Neural cell (in vitro differentiated cells): ENCODE data around the gene NME3. TPM values are rescaled to one million over a fixed set of nuclear protein-coding genes. Genes with fewer than 3 reads are reported as not detected.

Experiments
- H2AFZ ChIP-seq: fragments of 200-600, 300-800 bp; sonication (generic), shearing (Covaris generic); 2 replicates; pipeline ENCODE4 v1.6.0; 2014; ENCODE audit warnings: low read depth, mild to moderate bottlenecking, antibody characterized with exemption, low read length, moderate library complexity
- H3F3A ChIP-seq: fragments of 200-600 bp; shearing (Covaris generic); 2 replicates; pipeline ENCODE4 v1.6.1; 2016; ENCODE audit warnings: mild to moderate bottlenecking, moderate library complexity, mixed read lengths, antibody characterized with exemption, low read length; ENCODE audit not compliant: insufficient read depth, poor library complexity, severe bottlenecking
- H3K27ac ChIP-seq: fragments of 200-600, 300-800 bp; sonication (generic), shearing (Covaris generic); 2 replicates; pipeline ENCODE4 v1.5.1; 2014; ENCODE audit warnings: mild to moderate bottlenecking, low read length, moderate library complexity
- H3K27me3 ChIP-seq: fragments of 300-800, 200-600 bp; sonication (generic), shearing (Covaris generic); 2 replicates; pipeline ENCODE4 v1.6.0; 2014; ENCODE audit warnings: mild to moderate bottlenecking, low read depth, low read length, moderate library complexity; ENCODE audit not compliant: insufficient read depth
- H3K36me3 ChIP-seq: fragments of 300-800, 200-600 bp; sonication (generic), shearing (Covaris generic); 2 replicates; pipeline ENCODE4 v1.5.1; 2014; ENCODE audit warnings: mild to moderate bottlenecking, antibody characterized with exemption, low read length, moderate library complexity; ENCODE audit not compliant: insufficient read depth
- H3K4me2 ChIP-seq: fragments of 300-800, 200-600 bp; sonication (generic), shearing (Covaris generic); 2 replicates; pipeline ENCODE4 v1.6.0; 2014; ENCODE audit warnings: mild to moderate bottlenecking, low read length
- H3K4me3 ChIP-seq: fragments of 300-800, 200-600 bp; sonication (generic), shearing (Covaris generic); 2 replicates; pipeline ENCODE4 v1.5.1; 2014; ENCODE audit warnings: mild to moderate bottlenecking, low read length, moderate library complexity
- H3K79me2 ChIP-seq: fragments of 200-600 bp; shearing (Covaris generic); replicated peaks from 2 replicates; pipeline ENCODE4 v1.6.0; 2014; ENCODE audit warnings: mild to moderate bottlenecking, low read length, moderate library complexity; ENCODE audit not compliant: insufficient read depth
- H3K9ac ChIP-seq: fragments of 300-800, 200-600 bp; sonication (generic), shearing (Covaris generic); 2 replicates; pipeline ENCODE4 v1.6.1; 2016; ENCODE audit warnings: mild to moderate bottlenecking, low read length, mixed read lengths
- H3K9me2 ChIP-seq: fragments of 200-600 bp; shearing (Covaris generic); 2 replicates; pipeline ENCODE4 v1.6.1; 2016; ENCODE audit warnings: mild to moderate bottlenecking, low read length, mixed read lengths; ENCODE audit not compliant: insufficient read depth
- H3K9me3 ChIP-seq: fragments of 200-600, 300-800 bp; sonication (generic), shearing (Covaris generic); 2 replicates; pipeline ENCODE4 v1.6.1; 2016; ENCODE audit warnings: mild to moderate bottlenecking, mixed run types, low read length, moderate library complexity, mixed read lengths
- H4K20me1 ChIP-seq: fragments of 200-600 bp; shearing (Covaris generic); 2 replicates; pipeline ENCODE4 v1.6.1; 2016; ENCODE audit warnings: mild to moderate bottlenecking, mixed run types; ENCODE audit not compliant: insufficient read depth
- CTCF ChIP-seq: fragments of 450-650 bp; IDR thresholded peaks from 2 replicates; pipeline ENCODE4 v1.5.1; 2014; ENCODE audit warnings: antibody characterized with exemption, mild to moderate bottlenecking, moderate library complexity; ENCODE audit not compliant: poor library complexity, severe bottlenecking
- EP300 ChIP-seq: fragments of 450-650 bp; conservative IDR thresholded peaks from 2 replicates; pipeline ENCODE4 v1.6.1; 2014; ENCODE audit warnings: antibody characterized with exemption, mild to moderate bottlenecking, moderate library complexity; ENCODE audit not compliant: poor library complexity, severe bottlenecking
- EZH2 ChIP-seq: fragments of 200-600, 300-800 bp; shearing (Covaris generic), sonication (generic); IDR thresholded peaks from 2 replicates; pipeline ENCODE4 v1.6.1; 2014; ENCODE audit warnings: antibody characterized with exemption, low read length, borderline replicate concordance, mild to moderate bottlenecking; ENCODE audit not compliant: insufficient read depth, poor library complexity, severe bottlenecking
- MXI1 ChIP-seq: fragments of 450-650 bp; conservative IDR thresholded peaks from 2 replicates; pipeline ENCODE4 v1.6.1; 2014; ENCODE audit warnings: antibody characterized with exemption, mild to moderate bottlenecking; ENCODE audit not compliant: poor library complexity, severe bottlenecking
- POLR2AphosphoS5 ChIP-seq: IDR thresholded peaks from 2 replicates; pipeline ENCODE4 v1.6.1; 2012
- RAD21 ChIP-seq: fragments of 450-650 bp; conservative IDR thresholded peaks from 2 replicates; pipeline ENCODE4 v1.6.1; 2014; ENCODE audit warnings: antibody characterized with exemption, mild to moderate bottlenecking, moderate library complexity
- REST ChIP-seq: IDR thresholded peaks from 2 replicates; pipeline ENCODE4 v1.6.1; 2012; ENCODE audit warnings: borderline replicate concordance
- SMC3 ChIP-seq: fragments of 450-650 bp; conservative IDR thresholded peaks from 2 replicates; pipeline ENCODE4 v1.6.1; 2014; ENCODE audit warnings: antibody characterized with exemption, mild to moderate bottlenecking, moderate library complexity; ENCODE audit not compliant: poor library complexity
- TAF1 ChIP-seq: IDR thresholded peaks from 2 replicates; pipeline ENCODE4 v1.6.1; 2012; ENCODE audit warnings: low read depth
- polyA plus RNA-seq: library from polyadenylated mRNA; depleted of rRNA; stranded (reverse); fragments of >200 nt; gene quantifications from 2 replicates; pipeline ENCODE4 v1.2.3, GENCODE V29; 2014

The NME3 gene
- polyA plus RNA-seq, 1 donor from 2014 or later: 102 TPM

- Histone ChIP-seq H3K9me2 (no peaks in the 10 kb centered on the region), H3F3A (no peaks in the 10 kb centered on the region), H3K79me2 (no peaks in the 10 kb centered on the region), H3K4me3 (no peak overlapping the region), H3K27me3 (no peaks in the 10 kb centered on the region), H4K20me1 (no peaks in the 10 kb centered on the region), H3K27ac (no peak overlapping the region), H3K9me3 (no peaks in the 10 kb centered on the region), H3K9ac (no peak overlapping the region), H3K4me2 (no peak overlapping the region), H2AFZ (no peak overlapping the region), H3K36me3 (no peaks in the 10 kb centered on the region)
- no peak for TF ChIP-seq REST
- no peak for TF ChIP-seq EP300
- no peak for TF ChIP-seq SMC3
- no peak for TF ChIP-seq TAF1
- no peak for TF ChIP-seq MXI1
Measured at GRCh38 chr16:1767116-1767994, 4.0 kb downstream of the NME3 start.

- no peaks in the 10 kb centered on the region for H3K9me3 ChIP-seq
- no peaks in the 10 kb centered on the region for H3K36me3 ChIP-seq
- H3F3A ChIP-seq: no peaks in the 10 kb centered on the region
- no peak overlapping the region for H3K4me3 ChIP-seq
- H2AFZ ChIP-seq: no peak overlapping the region
- no peaks in the 10 kb centered on the region for H3K27me3 ChIP-seq
- no peak overlapping the region for H3K4me2 ChIP-seq
- no peaks in the 10 kb centered on the region for H3K9me2 ChIP-seq
- H3K27ac ChIP-seq: no peak overlapping the region
- no peaks in the 10 kb centered on the region for H3K79me2 ChIP-seq
- H4K20me1 ChIP-seq: no peaks in the 10 kb centered on the region
- H3K9ac ChIP-seq: no peak overlapping the region
- no peak for TF ChIP-seq CTCF
- no peak for TF ChIP-seq SMC3
- TF ChIP-seq POLR2AphosphoS5: no peak
- no peak for TF ChIP-seq RAD21
- TF ChIP-seq EZH2: no peak
- no peak for TF ChIP-seq TAF1
- TF ChIP-seq REST: no peak
- no peak for TF ChIP-seq EP300
- no peak for TF ChIP-seq MXI1
Measured at GRCh38 chr16:1766701-1767100, 4.6 kb downstream of the NME3 start.
